Peyer's patch (tissue), 4 donors: ENCODE measurements around the gene GFI1. TPM values are rescaled to one million over a fixed set of nuclear protein-coding genes. Genes with fewer than 3 reads are reported as not detected.
"Not testable (repeated sequence)": the region's sequence is repeated elsewhere in the genome, so short reads cannot be mapped to it uniquely, and the experiment has no call there.

Experiments
- DNase-seq, 3 donors: peaks; one replicate each; pipeline ENCODE4 v3.0.0-alpha.2; 2017 to 2019
- H3K27ac ChIP-seq, 4 donors: fragments of 200-600 bp; sonication (generic); one replicate each; pipeline ENCODE4 v1.5.1; 2016 to 2019
- H3K27me3 ChIP-seq, 2 donors: fragments of 200-600 bp; sonication (generic); one replicate each; pipeline ENCODE4 v1.5.1; 2019
- H3K36me3 ChIP-seq, 3 donors: fragments of 200-600 bp; sonication (generic); one replicate each; pipeline ENCODE4 v1.5.1; 2016 to 2019
- H3K4me1 ChIP-seq, 4 donors: fragments of 200-600 bp; sonication (generic); one replicate each; pipeline ENCODE4 v1.5.1; 2016 to 2019
- H3K4me3 ChIP-seq, 4 donors: fragments of 200-600 bp; sonication (generic); 1 replicate in 3 of 4; 2 replicates in 1 of 4; pipeline ENCODE4 v1.5.1; 2016 to 2019; ENCODE audit warnings: mild to moderate bottlenecking in 1 of 4
- H3K9me3 ChIP-seq, 4 donors: fragments of 200-600 bp; sonication (generic); one replicate each; pipeline ENCODE4 v1.5.1; 2016 to 2019; ENCODE audit warnings: mild to moderate bottlenecking in 1 of 4
- CTCF ChIP-seq, 6 experiments: fragments of 450-650 bp in 4 of 6; fragments of 200-600 bp in 2 of 6; sonication (generic) in 1 of 6; IDR thresholded peaks; one replicate each; pipeline ENCODE4 v1.5.1; 2017 to 2019; ENCODE audit warnings: antibody characterized with exemption in 6 of 6, mild to moderate bottlenecking in 3 of 6, moderate library complexity in 1 of 6
- POLR2A ChIP-seq, 2 donors: fragments of 450-650 bp; IDR thresholded peaks; one replicate each; pipeline ENCODE4 v1.5.1; 2017; ENCODE audit warnings: antibody characterized with exemption in 2 of 2, mild to moderate bottlenecking in 2 of 2, moderate library complexity in 2 of 2
- total RNA-seq, 4 donors: library from RNA; depleted of rRNA; stranded (reverse); fragments of >200 nt; gene quantifications; one replicate each; pipeline ENCODE4 v1.1.0, GENCODE V29; 2016

Gene GFI1
- total RNA-seq, 4 donors from 2014 or later: 6.5 to 15.5 (median 9.1) TPM

- Histone ChIP-seq H3K27me3 (no peaks in the 10 kb centered on the region), H3K9me3 (no peaks in the 10 kb centered on the region), H3K27ac (no peak overlapping the region), H3K4me1 (no peaks in the 10 kb centered on the region), H3K4me3 (no peak overlapping the region), H3K36me3 (no peaks in the 10 kb centered on the region)
- no peak for DNase-seq
- TF ChIP-seq CTCF (IDR thresholded peaks at IDR 0.05) (no peak), POLR2A (IDR thresholded peaks at IDR 0.05) (no peak)
Observed at GRCh38 chr1:92443893-92444292, 42.8 kb downstream of the GFI1 start.

- Histone ChIP-seq H3K4me3 (peak overlapping the region in 2 of 4 donors; percentile 39 to 47), H3K36me3 (no peaks in the 10 kb centered on the region), H3K4me1 (no peaks in the 10 kb centered on the region), H3K27me3 (no peaks in the 10 kb centered on the region), H3K9me3 (no peaks in the 10 kb centered on the region), H3K27ac (no peak overlapping the region)
- TF ChIP-seq CTCF (IDR thresholded peaks at IDR 0.05) (no peak), POLR2A (IDR thresholded peaks at IDR 0.05) (no peak)
- DNase-seq: no peak
Observed at GRCh38 chr1:92442351-92442750, 44.4 kb downstream of the GFI1 start.

- no peak overlapping the region for H3K27ac ChIP-seq
- H3K9me3 ChIP-seq: no peaks in the 10 kb centered on the region
- no peaks in the 10 kb centered on the region for H3K27me3 ChIP-seq
- peak in 2 of 3 donors; percentile 73 to 83 for DNase-seq
- H3K4me1 ChIP-seq: no peaks in the 10 kb centered on the region
- TF ChIP-seq POLR2A (IDR thresholded peaks at IDR 0.05) (no peak), CTCF (IDR thresholded peaks at IDR 0.05) (no peak)
- no peaks in the 10 kb centered on the region for H3K36me3 ChIP-seq
- peak overlapping the region in 2 of 4 donors; percentile 39 to 47 for H3K4me3 ChIP-seq
Observed at GRCh38 chr1:92441697-92442342, 44.9 kb downstream of the GFI1 start.

- DNase-seq: no peak
- no peak overlapping the region for H3K27ac ChIP-seq
- no peaks in the 10 kb centered on the region for H3K27me3 ChIP-seq
- TF ChIP-seq POLR2A (IDR thresholded peaks at IDR 0.05) (no peak), CTCF (IDR thresholded peaks at IDR 0.05) (no peak)
- H3K36me3 ChIP-seq: no peaks in the 10 kb centered on the region
- H3K4me3 ChIP-seq: peak overlapping the region in 1 of 4 donors; percentile 47
- H3K4me1 ChIP-seq: no peaks in the 10 kb centered on the region
- H3K9me3 ChIP-seq: no peaks in the 10 kb centered on the region
Observed at GRCh38 chr1:92441316-92441696, 45.4 kb downstream of the GFI1 start.

GRCh38 chr1:92439291-92439690 lies 47.4 kb downstream of the GFI1 start:
- Histone ChIP-seq H3K27ac (no peak overlapping the region), H3K9me3 (no peaks in the 10 kb centered on the region), H3K4me3 (no peak overlapping the region), H3K27me3 (no peaks in the 10 kb centered on the region), H3K4me1 (no peaks in the 10 kb centered on the region), H3K36me3 (no peaks in the 10 kb centered on the region)
- TF ChIP-seq POLR2A (IDR thresholded peaks at IDR 0.05) (no peak), CTCF (IDR thresholded peaks at IDR 0.05) (no peak)
- DNase-seq: no peak

GRCh38 chr1:92434572-92434971 lies 52.2 kb downstream of the GFI1 start:
- H3K4me1 ChIP-seq, H3K27me3 ChIP-seq, H3K27ac ChIP-seq, H3K9me3 ChIP-seq, DNase-seq, H3K36me3 ChIP-seq, H3K4me3 ChIP-seq: not testable (repeated sequence)
